BLaER1 treated with 17β-estradiol and CSF1 and Interleukin-3, amounts not matched to agents 10 nM and 100 nM (cell line): ENCODE measurements around the gene RMC1.
A peak's percentile ranks its signal among the peaks of the same experiment; 100 is the strongest.
"Not testable (repeated sequence)": the region's sequence is repeated elsewhere in the genome, so short reads cannot be mapped to it uniquely, and the experiment has no call there.

Experiments used
- H3K27ac ChIP-seq, 11 experiments: shearing (Covaris generic); formaldehyde crosslinking; 2 replicates each; pipeline ENCODE4 v1.8.1; 2022
- H3K27me3 ChIP-seq, 11 experiments: shearing (Covaris generic); formaldehyde crosslinking; 2 replicates each; pipeline ENCODE4 v1.8.1; 2022
- H3K36me3 ChIP-seq, 11 experiments: shearing (Covaris generic); formaldehyde crosslinking; 2 replicates each; pipeline ENCODE4 v1.8.1; 2022
- H3K4me1 ChIP-seq, 10 experiments: shearing (Covaris generic); formaldehyde crosslinking; 2 replicates each; pipeline ENCODE4 v1.8.1; 2022
- H3K4me2 ChIP-seq, 11 experiments: shearing (Covaris generic); formaldehyde crosslinking; 2 replicates each; pipeline ENCODE4 v1.8.1; 2022
- H3K4me3 ChIP-seq, 10 experiments: shearing (Covaris generic); formaldehyde crosslinking; 2 replicates each; pipeline ENCODE4 v1.8.1; 2022
- H3K9ac ChIP-seq, 11 experiments: shearing (Covaris generic); formaldehyde crosslinking; 2 replicates each; pipeline ENCODE4 v1.8.1; 2022
- H3K9me3 ChIP-seq, 11 experiments: shearing (Covaris generic); formaldehyde crosslinking; replicated peaks in 1 of 11; 2 replicates each; pipeline ENCODE4 v1.8.1; 2022
- H4K20me1 ChIP-seq, 11 experiments: shearing (Covaris generic); formaldehyde crosslinking; 2 replicates each; pipeline ENCODE4 v1.8.1; 2022
- Cebpa-rat ChIP-seq, 11 experiments: shearing (Covaris generic); IDR thresholded peaks; 2 replicates each; pipeline ENCODE4 v1.8.1; 2022

RMC1 gene

GRCh38 chr18:23573020-23573419, 69.7 kb downstream of the RMC1 start:
- Histone ChIP-seq H3K36me3 (peaks cover 69 to 79% (median 75%) of the 10 kb centered on the region in 11 experiments), H3K4me1 (peaks cover 25 to 43% (median 28%) of the 10 kb centered on the region in 10 experiments), H3K9me3 (peaks cover 0 to 4% (median 0%) of the 10 kb centered on the region in 11 experiments; a peak in 1 of 22 replicates), H3K9ac (peak overlapping the region in 1 of 11 experiments; percentile 9; a peak in 1 of 22 replicates), H4K20me1 (peaks cover 23 to 100% (median 53%) of the 10 kb centered on the region in 11 experiments; a peak in 19 of 22 replicates), H3K4me2 (peak overlapping the region in 5 of 11 experiments; percentile 33 to 92 (median 86); a peak in 11 of 22 replicates), H3K4me3 (no peak overlapping the region), H3K27me3 (peaks cover 0 to 23% (median 0%) of the 10 kb centered on the region in 11 experiments; a peak in 3 of 22 replicates), H3K27ac (no peak overlapping the region)
- no peak for TF ChIP-seq Cebpa-rat (IDR thresholded peaks at IDR 0.05)

GRCh38 chr18:23573626-23574431, 70.5 kb downstream of the RMC1 start:
- peaks cover 61 to 73% (median 68%) of the 10 kb centered on the region in 11 experiments for H3K36me3 ChIP-seq
- H3K4me1 ChIP-seq, result peaks cover 32 to 51% (median 36%) of the 10 kb centered on the region in 10 experiments
- H3K9ac ChIP-seq, result peak overlapping the region in 7 of 11 experiments; percentile 17 to 50 (median 23); a peak in 7 of 22 replicates
- H3K27me3 ChIP-seq, result peaks cover 0 to 23% (median 0%) of the 10 kb centered on the region in 11 experiments; a peak in 3 of 22 replicates
- H4K20me1 ChIP-seq, result peaks cover 31 to 100% (median 61%) of the 10 kb centered on the region in 11 experiments; a peak in 20 of 22 replicates
- no peak overlapping the region for H3K4me3 ChIP-seq
- peaks cover 0 to 4% (median 0%) of the 10 kb centered on the region in 11 experiments; a peak in 1 of 22 replicates for H3K9me3 ChIP-seq
- H3K4me2 ChIP-seq, result peak overlapping the region; percentile 47 to 92 (median 68)
- no peak for TF ChIP-seq Cebpa-rat (IDR thresholded peaks at IDR 0.05)
- peak overlapping the region in 10 of 11 experiments; percentile 1 to 57 (median 32); a peak in 17 of 22 replicates for H3K27ac ChIP-seq

GRCh38 chr18:23574611-23575308, 71.4 kb downstream of the RMC1 start:
- no peak for TF ChIP-seq Cebpa-rat (IDR thresholded peaks at IDR 0.05)
- Histone ChIP-seq H3K9ac (peak overlapping the region in 7 of 11 experiments; percentile 9 to 51 (median 23); a peak in 9 of 22 replicates), H3K4me1 (peaks cover 42 to 60% (median 45%) of the 10 kb centered on the region in 10 experiments), H3K4me3 (no peak overlapping the region), H3K27ac (peak overlapping the region; percentile 2 to 57 (median 33); a peak in 18 of 22 replicates), H3K27me3 (peaks cover 0 to 21% (median 0%) of the 10 kb centered on the region in 11 experiments; a peak in 3 of 22 replicates), H4K20me1 (peaks cover 40 to 100% (median 68%) of the 10 kb centered on the region in 11 experiments; a peak in 20 of 22 replicates), H3K9me3 (peaks cover 0 to 4% (median 0%) of the 10 kb centered on the region in 11 experiments; a peak in 1 of 22 replicates), H3K36me3 (peaks cover 52 to 65% (median 58%) of the 10 kb centered on the region in 11 experiments), H3K4me2 (peak overlapping the region; percentile 47 to 92 (median 68))

GRCh38 chr18:23575309-23575651, 72.0 kb downstream of the RMC1 start:
- peaks cover 46 to 100% (median 73%) of the 10 kb centered on the region in 11 experiments; a peak in 20 of 22 replicates for H4K20me1 ChIP-seq
- no peak for TF ChIP-seq Cebpa-rat (IDR thresholded peaks at IDR 0.05)
- peak overlapping the region in 7 of 11 experiments; percentile 2 to 51 (median 33); a peak in 10 of 22 replicates for H3K27ac ChIP-seq
- H3K36me3 ChIP-seq, result peaks cover 48 to 63% (median 54%) of the 10 kb centered on the region in 11 experiments
- peak overlapping the region; percentile 47 to 92 (median 68) for H3K4me2 ChIP-seq
- peaks cover 0 to 4% (median 0%) of the 10 kb centered on the region in 11 experiments; a peak in 1 of 22 replicates for H3K9me3 ChIP-seq
- H3K4me3 ChIP-seq, result no peak overlapping the region
- peaks cover 0 to 16% (median 0%) of the 10 kb centered on the region in 11 experiments; a peak in 3 of 22 replicates for H3K27me3 ChIP-seq
- H3K4me1 ChIP-seq, result peaks cover 47 to 65% (median 50%) of the 10 kb centered on the region in 10 experiments
- H3K9ac ChIP-seq, result peak overlapping the region in 4 of 11 experiments; percentile 1 to 51 (median 30); a peak in 6 of 22 replicates

- not testable (repeated sequence) for H3K9me3 ChIP-seq, H3K9ac ChIP-seq, H3K27me3 ChIP-seq, H3K27ac ChIP-seq, H3K4me2 ChIP-seq, H3K4me3 ChIP-seq
- Histone ChIP-seq H3K36me3 (peaks cover 43 to 57% (median 50%) of the 10 kb centered on the region in 11 experiments), H3K4me1 (peaks cover 54 to 86% (median 63%) of the 10 kb centered on the region in 10 experiments), H4K20me1 (peaks cover 55 to 100% (median 82%) of the 10 kb centered on the region in 11 experiments; a peak in 20 of 22 replicates)
Observed at GRCh38 chr18:23577521-23577920, 74.2 kb downstream of the RMC1 start.

GRCh38 chr18:23578067-23578701, 74.9 kb downstream of the RMC1 start:
- peaks cover 56 to 100% (median 79%) of the 10 kb centered on the region in 11 experiments; a peak in 20 of 22 replicates for H4K20me1 ChIP-seq
- peaks cover 58 to 86% (median 67%) of the 10 kb centered on the region in 10 experiments for H3K4me1 ChIP-seq
- TF ChIP-seq Cebpa-rat (IDR thresholded peaks at IDR 0.05), result no peak
- peak overlapping the region in 3 of 10 experiments; percentile 8 to 35 (median 32); a peak in 3 of 20 replicates for H3K4me3 ChIP-seq
- H3K27me3 ChIP-seq, result no peaks in the 10 kb centered on the region
- peak overlapping the region; percentile 58 to 95 (median 75) for H3K4me2 ChIP-seq
- H3K36me3 ChIP-seq, result peaks cover 43 to 57% (median 50%) of the 10 kb centered on the region in 11 experiments
- peak overlapping the region in 9 of 11 experiments; percentile 21 to 64 (median 61); a peak in 16 of 22 replicates for H3K27ac ChIP-seq
- H3K9me3 ChIP-seq, result peaks cover 0 to 4% (median 0%) of the 10 kb centered on the region in 11 experiments; a peak in 1 of 22 replicates
- peak overlapping the region in 7 of 11 experiments; percentile 38 to 62 (median 52); a peak in 9 of 22 replicates for H3K9ac ChIP-seq

GRCh38 chr18:23578891-23579653, 75.8 kb downstream of the RMC1 start:
- Histone ChIP-seq H3K27ac (peak overlapping the region; percentile 8 to 64 (median 58); a peak in 21 of 22 replicates), H3K27me3 (no peaks in the 10 kb centered on the region), H4K20me1 (peaks cover 52 to 100% (median 77%) of the 10 kb centered on the region in 11 experiments; a peak in 20 of 22 replicates), H3K4me3 (peak overlapping the region in 4 of 10 experiments; percentile 6 to 41 (median 34); a peak in 6 of 20 replicates), H3K4me2 (peak overlapping the region; percentile 58 to 95 (median 75)), H3K9ac (peak overlapping the region in 10 of 11 experiments; percentile 28 to 64 (median 50); a peak in 18 of 22 replicates), H3K4me1 (peaks cover 60 to 86% (median 67%) of the 10 kb centered on the region in 10 experiments), H3K36me3 (peaks cover 40 to 59% (median 49%) of the 10 kb centered on the region in 11 experiments), H3K9me3 (peaks cover 0 to 4% (median 0%) of the 10 kb centered on the region in 11 experiments; a peak in 1 of 22 replicates)
- 0 out of 22 replicates have a peak, but pooled peaks of 3 of the 11 experiments have one; percentile 17 to 27 (median 25) for TF ChIP-seq Cebpa-rat (IDR thresholded peaks at IDR 0.05)
